GM12878 (cell line): Measurements from ENCODE around the gene CD48. TPM values are rescaled to one million over a fixed set of nuclear protein-coding genes. Genes with fewer than 3 reads are reported as not detected.

Source experiments
- ATAC-seq: fragments of 200-7000 bp; cut with Tn5 transposase; 3 replicates; pipeline ENCODE4 v1.9.1; 2020; ENCODE audit warnings: mild to moderate bottlenecking, moderate library complexity
- BruUV-seq: library from RNA; stranded (reverse); fragments of 400-500 nt; replicated peaks from 2 replicates; lab custom pipeline; 2021; lab: Mats Ljungman, UMichigan
- CTCF ChIA-PET: fragments of 300-600 bp; sonication (Branson Sonifier 250); formaldehyde crosslinking; extraction: SDS; loops from one replicate; lab custom pipeline; 2021; ENCODE audit warnings: inconsistent platforms; lab: Yijun Ruan, JAX
- POLR2A ChIA-PET: fragments of 350-600 bp; formaldehyde crosslinking; extraction: SDS; loops from one replicate; lab custom pipeline; 2021; ENCODE audit warnings: inconsistent platforms; lab: Charles Lee
- RAD21 ChIA-PET: fragments of 300-600 bp; sonication (Branson Sonifier 250); formaldehyde crosslinking; loops from one replicate; lab custom pipeline; 2023; ENCODE audit warnings: antibody characterized with exemption; ENCODE audit not compliant: unreplicated experiment; lab: Charles Lee
- SMC1A ChIA-PET: fragments of 300-600 bp; sonication (Branson Sonifier 250); formaldehyde crosslinking; loops from one replicate; lab custom pipeline; 2023; ENCODE audit not compliant: unreplicated experiment, uncharacterized antibody; lab: Charles Lee
- DNase-seq: peaks from one replicate; pipeline ENCODE4 v3.0.0-alpha.2; 2011; ENCODE audit warnings: low read depth, low spot score
- FAIRE-seq: peaks from 3 replicates; lab custom pipeline; 2011; peaks lifted over from hg19 to GRCh38; lab: Jason Lieb, UNC
- H2AFZ ChIP-seq: 2 replicates; pipeline ENCODE4 v1.6.0; 2011; ENCODE audit warnings: low read depth, low read length, control low read depth; ENCODE audit not compliant: control insufficient read depth
- H3K27ac ChIP-seq: 2 replicates; pipeline ENCODE4 v1.5.1; 2011; ENCODE audit warnings: control low read depth; ENCODE audit not compliant: control insufficient read depth, insufficient read depth
- H3K27me3 ChIP-seq, 2 experiments: replicated peaks in 1 of 2; 2 replicates each; pipeline versions ENCODE4 v1.6.0 to v1.6.1; 2011; ENCODE audit warnings: low read length in 1 of 2; ENCODE audit not compliant: control insufficient read depth in 2 of 2, insufficient read depth in 2 of 2
- H3K36me3 ChIP-seq, 2 experiments: 2 replicates each; pipeline ENCODE4 v1.5.1; 2011; ENCODE audit warnings: low read length in 1 of 2; ENCODE audit not compliant: control insufficient read depth in 2 of 2, insufficient read depth in 2 of 2
- H3K4me1 ChIP-seq: 2 replicates; pipeline ENCODE4 v1.6.1; 2011; ENCODE audit warnings: mild to moderate bottlenecking, low read length, moderate library complexity, mixed read lengths; ENCODE audit not compliant: control insufficient read depth, insufficient read depth
- H3K4me2 ChIP-seq: 2 replicates; pipeline ENCODE4 v1.6.0; 2011; ENCODE audit warnings: control low read depth; ENCODE audit not compliant: control insufficient read depth, insufficient read depth
- H3K4me3 ChIP-seq: fragments of 200-600 bp; sonication (generic); 2 replicates; pipeline ENCODE4 v1.5.1; 2016
- H3K79me2 ChIP-seq: 2 replicates; pipeline ENCODE4 v1.6.0; 2011; ENCODE audit warnings: low read length; ENCODE audit not compliant: control insufficient read depth, insufficient read depth
- H3K9ac ChIP-seq: 2 replicates; pipeline ENCODE4 v1.8.0; 2011; ENCODE audit warnings: low read length, control low read depth, mixed read lengths; ENCODE audit not compliant: control insufficient read depth, insufficient read depth
- H3K9me3 ChIP-seq: replicated peaks from 3 replicates; pipeline ENCODE4 v1.5.1; 2011; ENCODE audit warnings: mild to moderate bottlenecking, low read length; ENCODE audit not compliant: control insufficient read depth, insufficient read depth
- H4K20me1 ChIP-seq: 2 replicates; pipeline ENCODE4 v1.6.0; 2011; ENCODE audit not compliant: control insufficient read depth, insufficient read depth
- CHD2 ChIP-seq: IDR thresholded peaks from 2 replicates; pipeline ENCODE4 v1.6.1; 2011; ENCODE audit warnings: low read depth, low read length, improper control_type of control experiment, borderline replicate concordance
- CREM ChIP-seq: IDR thresholded peaks from 2 replicates; pipeline ENCODE4 v1.6.1; 2014; ENCODE audit warnings: antibody characterized with exemption, low read depth
- GABPA ChIP-seq: IDR thresholded peaks from 2 replicates; pipeline ENCODE4 v1.6.1; 2014; ENCODE audit warnings: antibody characterized with exemption, low read depth, mild to moderate bottlenecking, inconsistent platforms
- MTA2 ChIP-seq: fragments of 450-650 bp; IDR thresholded peaks from 2 replicates; pipeline ENCODE4 v1.6.1; 2016; ENCODE audit warnings: low read depth, mild to moderate bottlenecking, moderate library complexity
- NFXL1 ChIP-seq: fragments of 450-650 bp; IDR thresholded peaks from 2 replicates; pipeline ENCODE4 v1.6.1; 2017; ENCODE audit warnings: antibody characterized with exemption, mild to moderate bottlenecking, borderline replicate concordance
- NFYA ChIP-seq: IDR thresholded peaks from 2 replicates; pipeline ENCODE4 v1.6.1; 2011; ENCODE audit warnings: low read depth, mild to moderate bottlenecking, low read length, improper control_type of control experiment, borderline replicate concordance
- NR2F1 ChIP-seq: fragments of 450-650 bp; conservative IDR thresholded peaks from 2 replicates; pipeline ENCODE4 v1.6.1; 2017; ENCODE audit warnings: mild to moderate bottlenecking
- POLR2A ChIP-seq: IDR thresholded peaks from 2 replicates; pipeline ENCODE4 v1.6.1; 2011; ENCODE audit warnings: low read depth, mild to moderate bottlenecking, low read length
- POLR2AphosphoS5 ChIP-seq: IDR thresholded peaks from 2 replicates; pipeline ENCODE4 v1.6.1; 2011; ENCODE audit warnings: mild to moderate bottlenecking, low read length, inconsistent platforms
- SMARCA5 ChIP-seq: fragments of 450-650 bp; IDR thresholded peaks from 2 replicates; pipeline ENCODE4 v1.6.1; 2017; ENCODE audit warnings: mild to moderate bottlenecking
- SP1 ChIP-seq: IDR thresholded peaks from one replicate; pipeline ENCODE4 v1.6.1; 2011; ENCODE audit warnings: low read depth, low read length
- STAT1 ChIP-seq: fragments of 450-650 bp; conservative IDR thresholded peaks from 2 replicates; pipeline ENCODE4 v1.6.1; 2014; ENCODE audit warnings: antibody characterized with exemption, mild to moderate bottlenecking
- SUPT20H ChIP-seq: IDR thresholded peaks from 2 replicates; pipeline ENCODE4 v1.6.1; 2011; ENCODE audit warnings: low read depth, mild to moderate bottlenecking, low read length, moderate library complexity, borderline replicate concordance; ENCODE audit not compliant: control insufficient read depth
- TARDBP ChIP-seq: IDR thresholded peaks from 2 replicates; pipeline ENCODE4 v1.6.1; 2016; ENCODE audit warnings: borderline replicate concordance
- TCF12 ChIP-seq: IDR thresholded peaks from 2 replicates; pipeline ENCODE4 v1.6.1; 2011; ENCODE audit warnings: low read depth, mild to moderate bottlenecking, low read length
- in situ Hi-C: fragments of 300-500 bp; cut with MboI; formaldehyde crosslinking; loops from 9 replicates; pipeline ENCODE4 v1.14.3; 2018; ENCODE audit warnings: mixed read lengths
- intact Hi-C: fragments of 100-400 bp; cut with micrococcal nuclease; formaldehyde crosslinking; loops from one replicate; pipeline ENCODE4 v1.14.2; 2022; ENCODE audit not compliant: unreplicated experiment
- polyA plus RNA-seq, 11 experiments: library from polyadenylated mRNA; depleted of rRNA in 4 of 11; unstranded in 6 of 11; stranded (reverse) in 5 of 11; fragments of >200 nt; fragmentation: Nextera tagmentation in 4 of 11; fragmentation: Illumina TruSeq in 1 of 11; extraction: Ambion mirVana in 4 of 11; extraction: Trizol in 1 of 11; gene quantifications; 1 replicate in 1 of 11; 2 replicates in 10 of 11; pipeline versions ENCODE4 v1.2.1 to v1.2.3, GENCODE V29; 2011 to 2016; ENCODE audit warnings: inconsistent platforms in 2 of 11, missing spikeins in 2 of 11, low read depth in 1 of 11
- total RNA-seq, 4 experiments: library from RNA; depleted of rRNA in 3 of 4; stranded (reverse); fragments of >200 nt in 3 of 4; fragmentation: Illumina TruSeq in 1 of 4; extraction: Trizol in 1 of 4; gene quantifications; 2 replicates each; pipeline versions ENCODE4 v1.2.1 to v1.2.3, GENCODE V29; 2013 to 2021
- TF ChIP-seq, protein P1 (sequence below): IDR thresholded peaks from 2 replicates; pipeline ENCODE4 v1.6.1; 2011; ENCODE audit warnings: borderline replicate concordance, low read depth, mild to moderate bottlenecking, moderate library complexity, low read length; ENCODE audit not compliant: insufficient read depth, poor library complexity, severe bottlenecking
- TF ChIP-seq, protein P2 (sequence below): fragments of 450-650 bp; formaldehyde crosslinking; IDR thresholded peaks from 2 replicates; pipeline ENCODE4 v1.4.0; 2022; ENCODE audit warnings: mild to moderate bottlenecking, moderate library complexity
- TF ChIP-seq, protein P3 (sequence below): IDR thresholded peaks from 2 replicates; pipeline ENCODE4 v1.6.1; 2011; ENCODE audit warnings: low read depth, low read length, improper control_type of control experiment, borderline replicate concordance
- TF ChIP-seq, protein P4 (sequence below), 3 experiments: IDR thresholded peaks in 2 of 3; conservative IDR thresholded peaks in 1 of 3; 2 replicates each; pipeline ENCODE4 v1.5.1; 2011; ENCODE audit warnings: low read depth in 3 of 3, low read length in 3 of 3, mild to moderate bottlenecking in 3 of 3, control low read depth in 2 of 3, moderate library complexity in 2 of 3, inconsistent platforms in 1 of 3, mixed read lengths in 1 of 3; ENCODE audit not compliant: control insufficient read depth in 2 of 3, insufficient read depth in 1 of 3; ENCODE audit errors: extremely low read depth in 1 of 3

Gene CD48
- total and polyA plus RNA-seq, 10 of the 15 experiments (the other 5 are each of a cell fraction or from before 2014, with no cell fraction given): 302 to 1,315 (median 430) TPM

DNA sequence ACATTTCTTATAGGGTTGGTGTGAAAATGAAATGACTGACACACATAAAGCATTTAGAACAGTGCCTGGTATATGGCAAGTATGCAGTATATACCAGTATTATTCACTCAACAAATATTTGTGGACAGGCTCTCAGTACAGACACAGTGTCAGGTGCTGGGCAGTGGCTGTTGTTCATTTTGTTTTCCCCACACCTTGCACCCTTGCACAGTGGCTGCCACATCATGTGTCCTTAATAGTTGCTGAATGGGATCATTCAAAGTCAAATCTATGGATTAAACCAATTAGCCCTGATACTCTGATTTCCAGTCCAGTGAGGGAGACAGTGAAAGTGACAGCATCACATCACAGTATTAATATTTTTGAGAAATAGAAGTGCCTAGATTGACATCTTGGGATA lies 67.2 kb downstream of the CD48 start:
- Histone ChIP-seq H3K4me1 (peaks cover 20% of the 10 kb centered on the region), H3K9ac (peak overlapping the region; percentile 99), H3K27ac (peak overlapping the region; percentile 95), H3K79me2 (peaks cover 100% of the 10 kb centered on the region), H3K36me3 (peaks cover 0 to 24% of the 10 kb centered on the region in 2 experiments; a peak in 2 of 4 replicates), H3K27me3 (no peaks in the 10 kb centered on the region), H4K20me1 (no peaks in the 10 kb centered on the region), H2AFZ (no peak overlapping the region), H3K4me3 (peak overlapping the region; percentile 95), H3K4me2 (peak overlapping the region; percentile 96), H3K9me3 (no peaks in the 10 kb centered on the region)
- intact Hi-C loops (no loop called here), in situ Hi-C loops (no loop called here)
- DNase-seq (no peak), FAIRE-seq (no peak), ATAC-seq (no peak)
- POLR2A ChIA-PET: interaction anchor here (3.2 to 7.6 kb wide), 3 partner anchors 22 to 98 kb away, joined by 25 to 68 read pairs (median 59); no protein-coding TSS in a partner anchor
- CTCF ChIA-PET: interaction anchor here (0.7 to 1.7 kb wide), 4 partner anchors 21 to 376 kb away, joined by 3 to 4 read pairs (median 3); partner anchors contain the start of gene F11R
- RAD21 ChIA-PET: interaction anchor here (3.1 to 10.9 kb wide), 4 partner anchors 19 to 95 kb away, joined by 22 to 194 read pairs (median 70); partner anchors contain the start of gene CD48
- no TSS peak for BruUV-seq
- SMC1A ChIA-PET: interaction anchor here (1.2 to 12.3 kb wide), 6 partner anchors 17 to 68 kb away, joined by 4 to 259 read pairs (median 58); partner anchors contain the start of gene CD48
- TF ChIP-seq GABPA: no peak
- no peak for TF ChIP-seq CREM
- TF ChIP-seq SP1: no peak
- no peak for TF ChIP-seq STAT1
- TF ChIP-seq POLR2A: peak; percentile 60
- TF ChIP-seq, protein P1, sequence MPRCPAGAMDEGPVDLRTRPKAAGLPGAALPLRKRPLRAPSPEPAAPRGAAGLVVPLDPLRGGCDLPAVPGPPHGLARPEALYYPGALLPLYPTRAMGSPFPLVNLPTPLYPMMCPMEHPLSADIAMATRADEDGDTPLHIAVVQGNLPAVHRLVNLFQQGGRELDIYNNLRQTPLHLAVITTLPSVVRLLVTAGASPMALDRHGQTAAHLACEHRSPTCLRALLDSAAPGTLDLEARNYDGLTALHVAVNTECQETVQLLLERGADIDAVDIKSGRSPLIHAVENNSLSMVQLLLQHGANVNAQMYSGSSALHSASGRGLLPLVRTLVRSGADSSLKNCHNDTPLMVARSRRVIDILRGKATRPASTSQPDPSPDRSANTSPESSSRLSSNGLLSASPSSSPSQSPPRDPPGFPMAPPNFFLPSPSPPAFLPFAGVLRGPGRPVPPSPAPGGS: no peak
- TF ChIP-seq MTA2: no peak
- TF ChIP-seq, protein P2, sequence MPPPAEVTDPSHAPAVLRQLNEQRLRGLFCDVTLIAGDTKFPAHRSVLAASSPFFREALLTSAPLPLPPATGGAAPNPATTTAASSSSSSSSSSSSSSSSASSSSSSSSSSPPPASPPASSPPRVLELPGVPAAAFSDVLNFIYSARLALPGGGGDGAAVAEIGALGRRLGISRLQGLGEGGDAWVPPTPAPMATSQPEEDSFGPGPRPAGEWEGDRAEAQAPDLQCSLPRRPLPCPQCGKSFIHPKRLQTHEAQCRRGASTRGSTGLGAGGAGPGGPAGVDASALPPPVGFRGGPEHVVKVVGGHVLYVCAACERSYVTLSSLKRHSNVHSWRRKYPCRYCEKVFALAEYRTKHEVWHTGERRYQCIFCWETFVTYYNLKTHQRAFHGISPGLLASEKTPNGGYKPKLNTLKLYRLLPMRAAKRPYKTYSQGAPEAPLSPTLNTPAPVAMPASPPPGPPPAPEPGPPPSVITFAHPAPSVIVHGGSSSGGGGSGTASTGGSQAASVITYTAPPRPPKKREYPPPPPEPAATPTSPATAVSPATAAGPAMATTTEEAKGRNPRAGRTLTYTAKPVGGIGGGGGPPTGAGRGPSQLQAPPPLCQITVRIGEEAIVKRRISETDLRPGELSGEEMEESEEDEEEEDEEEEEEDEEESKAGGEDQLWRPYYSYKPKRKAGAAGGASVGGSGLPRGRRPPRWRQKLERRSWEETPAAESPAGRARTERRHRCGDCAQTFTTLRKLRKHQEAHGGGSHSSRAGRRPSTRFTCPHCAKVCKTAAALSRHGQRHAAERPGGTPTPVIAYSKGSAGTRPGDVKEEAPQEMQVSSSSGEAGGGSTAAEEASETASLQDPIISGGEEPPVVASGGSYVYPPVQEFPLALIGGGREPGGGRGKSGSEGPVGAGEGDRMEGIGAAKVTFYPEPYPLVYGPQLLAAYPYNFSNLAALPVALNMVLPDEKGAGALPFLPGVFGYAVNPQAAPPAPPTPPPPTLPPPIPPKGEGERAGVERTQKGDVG: no peak
- TF ChIP-seq CHD2: 0 out of 2 replicates have a peak, but pooled peaks have one; percentile 20
- TF ChIP-seq SUPT20H: no peak
- TF ChIP-seq, protein P3, sequence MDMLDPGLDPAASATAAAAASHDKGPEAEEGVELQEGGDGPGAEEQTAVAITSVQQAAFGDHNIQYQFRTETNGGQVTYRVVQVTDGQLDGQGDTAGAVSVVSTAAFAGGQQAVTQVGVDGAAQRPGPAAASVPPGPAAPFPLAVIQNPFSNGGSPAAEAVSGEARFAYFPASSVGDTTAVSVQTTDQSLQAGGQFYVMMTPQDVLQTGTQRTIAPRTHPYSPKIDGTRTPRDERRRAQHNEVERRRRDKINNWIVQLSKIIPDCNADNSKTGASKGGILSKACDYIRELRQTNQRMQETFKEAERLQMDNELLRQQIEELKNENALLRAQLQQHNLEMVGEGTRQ: no peak
- TF ChIP-seq SMARCA5: no peak
- no peak for TF ChIP-seq NFYA
- no peak for TF ChIP-seq NR2F1
- TF ChIP-seq, protein P4, sequence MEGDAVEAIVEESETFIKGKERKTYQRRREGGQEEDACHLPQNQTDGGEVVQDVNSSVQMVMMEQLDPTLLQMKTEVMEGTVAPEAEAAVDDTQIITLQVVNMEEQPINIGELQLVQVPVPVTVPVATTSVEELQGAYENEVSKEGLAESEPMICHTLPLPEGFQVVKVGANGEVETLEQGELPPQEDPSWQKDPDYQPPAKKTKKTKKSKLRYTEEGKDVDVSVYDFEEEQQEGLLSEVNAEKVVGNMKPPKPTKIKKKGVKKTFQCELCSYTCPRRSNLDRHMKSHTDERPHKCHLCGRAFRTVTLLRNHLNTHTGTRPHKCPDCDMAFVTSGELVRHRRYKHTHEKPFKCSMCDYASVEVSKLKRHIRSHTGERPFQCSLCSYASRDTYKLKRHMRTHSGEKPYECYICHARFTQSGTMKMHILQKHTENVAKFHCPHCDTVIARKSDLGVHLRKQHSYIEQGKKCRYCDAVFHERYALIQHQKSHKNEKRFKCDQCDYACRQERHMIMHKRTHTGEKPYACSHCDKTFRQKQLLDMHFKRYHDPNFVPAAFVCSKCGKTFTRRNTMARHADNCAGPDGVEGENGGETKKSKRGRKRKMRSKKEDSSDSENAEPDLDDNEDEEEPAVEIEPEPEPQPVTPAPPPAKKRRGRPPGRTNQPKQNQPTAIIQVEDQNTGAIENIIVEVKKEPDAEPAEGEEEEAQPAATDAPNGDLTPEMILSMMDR (IDR thresholded peaks at IDR 0.05 in 2 of 3, conservative IDR thresholded peaks at IDR 0.05 in 1 of 3; ENCODE audit: control insufficient read depth in 2 of 3, extremely low read depth in 1 of 3, insufficient read depth in 1 of 3, low read depth in 3 of 3, low read length in 3 of 3): no peak
- TF ChIP-seq POLR2AphosphoS5: peak; percentile 28
- no peak for TF ChIP-seq TCF12
- no peak for TF ChIP-seq NFXL1
- TF ChIP-seq TARDBP: no peak
